Measurements from ENCODE around the gene ACBD6.

Gene ACBD6

DNA sequence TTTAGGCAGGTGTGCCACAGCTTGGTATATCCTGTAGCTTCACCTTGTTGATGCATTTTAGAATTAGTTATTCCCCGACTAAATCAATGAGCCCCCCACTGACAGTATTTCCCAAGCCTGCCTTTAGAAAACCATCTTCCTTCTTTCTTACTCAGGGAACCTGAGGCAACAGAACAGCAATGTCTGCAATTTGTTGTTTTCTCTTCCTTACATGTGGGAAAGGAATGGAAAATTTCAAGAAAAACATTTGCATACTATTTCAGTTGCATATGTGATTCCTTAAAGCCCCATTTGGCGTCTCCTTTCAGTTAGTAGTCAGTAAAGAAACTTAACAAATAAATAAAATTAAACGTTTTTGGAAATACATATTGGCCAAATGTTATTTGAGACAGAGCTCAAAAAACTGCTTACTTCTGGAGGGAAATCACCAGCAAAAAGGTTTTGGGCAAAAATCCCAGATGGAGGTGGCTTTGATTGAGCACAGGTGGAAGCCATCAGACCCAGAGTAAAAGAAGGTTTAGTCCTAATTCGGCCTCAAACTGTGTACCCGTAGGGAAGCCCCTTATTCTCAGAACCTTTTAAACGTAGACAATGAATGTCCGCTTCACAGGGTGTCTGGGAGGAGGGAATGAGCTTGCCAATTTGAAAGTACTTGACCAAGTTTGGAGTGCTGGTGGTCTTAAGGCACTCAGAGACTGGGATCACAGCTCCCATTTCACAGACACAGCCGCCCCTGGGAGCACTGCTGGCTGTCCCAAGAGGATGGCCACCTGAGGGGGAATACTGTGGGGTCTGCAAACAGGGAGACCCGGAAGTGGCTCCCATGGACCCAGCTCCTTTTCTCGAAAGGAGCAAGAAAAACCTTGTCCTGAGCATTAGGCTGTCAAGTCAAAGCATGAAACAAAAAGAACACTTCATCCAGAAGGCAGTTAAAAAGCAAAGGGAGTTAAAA is 263.0 kb downstream of the ACBD6 start:
- no peak for DNase-seq (ENCODE audit: low read depth in 2 of 2)

DNA sequence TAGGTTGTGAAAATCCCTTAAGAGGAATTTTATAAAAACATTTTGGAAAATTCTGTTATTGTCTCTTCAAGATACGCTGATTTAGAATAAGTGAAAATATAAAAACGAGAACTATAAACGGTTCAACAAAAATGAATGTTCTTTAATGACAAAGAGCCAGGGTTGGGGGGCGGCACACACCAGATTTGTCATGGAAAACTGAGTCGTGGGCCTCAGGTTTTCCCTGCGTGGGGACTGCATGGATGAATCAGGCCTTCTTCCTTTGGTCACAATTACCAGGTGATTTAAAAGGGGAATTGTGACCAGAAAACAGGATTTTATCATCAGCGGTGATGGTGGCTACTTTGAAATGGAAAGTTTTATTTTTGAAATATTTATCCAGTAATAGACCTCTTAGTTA is 263.7 kb downstream of the ACBD6 start:
- no peak for DNase-seq (ENCODE audit: low read depth in 2 of 2)

Data from activated CD8-positive, alpha-beta memory T cell treated with anti-CD3 and anti-CD28 coated beads for 4 hours (primary cell).